ENCODE data around the gene CRISP3.

DNA sequence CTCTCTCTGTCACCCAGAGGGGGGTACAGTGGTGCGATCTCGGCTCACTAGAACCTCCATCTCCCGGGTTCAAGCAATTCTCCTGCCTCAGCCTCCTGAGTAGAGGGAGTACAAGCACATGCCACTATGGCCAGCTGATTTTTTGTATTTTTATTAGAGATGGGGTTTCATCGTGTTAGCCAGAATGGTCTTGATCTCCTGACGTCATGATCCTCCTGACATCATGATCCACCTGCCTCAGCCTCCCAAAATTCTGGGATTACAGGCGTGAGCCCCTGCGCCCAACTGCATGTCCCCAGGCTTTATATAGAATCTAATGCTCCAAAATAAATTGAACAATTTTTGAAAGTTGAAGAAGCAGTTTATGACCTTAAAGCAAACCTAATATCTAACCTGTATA lies 23.8 kb downstream of the CRISP3 start:
- TF ChIP-seq, protein P1, sequence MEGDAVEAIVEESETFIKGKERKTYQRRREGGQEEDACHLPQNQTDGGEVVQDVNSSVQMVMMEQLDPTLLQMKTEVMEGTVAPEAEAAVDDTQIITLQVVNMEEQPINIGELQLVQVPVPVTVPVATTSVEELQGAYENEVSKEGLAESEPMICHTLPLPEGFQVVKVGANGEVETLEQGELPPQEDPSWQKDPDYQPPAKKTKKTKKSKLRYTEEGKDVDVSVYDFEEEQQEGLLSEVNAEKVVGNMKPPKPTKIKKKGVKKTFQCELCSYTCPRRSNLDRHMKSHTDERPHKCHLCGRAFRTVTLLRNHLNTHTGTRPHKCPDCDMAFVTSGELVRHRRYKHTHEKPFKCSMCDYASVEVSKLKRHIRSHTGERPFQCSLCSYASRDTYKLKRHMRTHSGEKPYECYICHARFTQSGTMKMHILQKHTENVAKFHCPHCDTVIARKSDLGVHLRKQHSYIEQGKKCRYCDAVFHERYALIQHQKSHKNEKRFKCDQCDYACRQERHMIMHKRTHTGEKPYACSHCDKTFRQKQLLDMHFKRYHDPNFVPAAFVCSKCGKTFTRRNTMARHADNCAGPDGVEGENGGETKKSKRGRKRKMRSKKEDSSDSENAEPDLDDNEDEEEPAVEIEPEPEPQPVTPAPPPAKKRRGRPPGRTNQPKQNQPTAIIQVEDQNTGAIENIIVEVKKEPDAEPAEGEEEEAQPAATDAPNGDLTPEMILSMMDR (IDR thresholded peaks at IDR 0.05; ENCODE audit: low read depth, low read length, poor library complexity, severe bottlenecking): no peak
- no peak for TF ChIP-seq EZH2phosphoT487 (IDR thresholded peaks at IDR 0.05; ENCODE audit: borderline replicate concordance, low read length)
